ENCODE results near the gene DDAH1.
"Not testable (repeated sequence)": the region's sequence is repeated elsewhere in the genome, so short reads cannot be mapped to it uniquely, and the experiment has no call there.

DDAH1 gene

DNA sequence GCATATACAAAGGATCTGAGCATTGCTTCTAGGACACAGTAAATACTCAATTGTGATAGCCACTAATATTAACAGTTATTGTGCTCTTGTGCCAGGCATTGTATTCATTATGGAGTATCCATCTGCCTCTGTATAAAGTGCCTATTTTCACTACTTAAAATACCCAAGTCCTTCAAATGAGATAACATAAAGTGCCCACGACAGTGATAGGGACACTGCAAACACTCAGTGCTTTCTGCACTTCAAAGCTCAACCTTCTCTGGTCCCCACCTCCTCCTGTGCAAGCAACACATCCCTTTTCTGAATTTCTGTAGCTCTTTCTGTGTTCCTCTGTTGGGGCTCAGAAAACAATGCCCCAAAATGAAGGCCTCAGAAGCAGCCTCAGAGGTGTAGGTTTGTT is 6.6 kb upstream of the DDAH1 start:
- DNase-seq (ENCODE audit: low spot score), result no peak
- no peak for TF ChIP-seq CTCF (IDR thresholded peaks at IDR 0.05; ENCODE audit: extremely low read depth, missing control alignments)

DNA sequence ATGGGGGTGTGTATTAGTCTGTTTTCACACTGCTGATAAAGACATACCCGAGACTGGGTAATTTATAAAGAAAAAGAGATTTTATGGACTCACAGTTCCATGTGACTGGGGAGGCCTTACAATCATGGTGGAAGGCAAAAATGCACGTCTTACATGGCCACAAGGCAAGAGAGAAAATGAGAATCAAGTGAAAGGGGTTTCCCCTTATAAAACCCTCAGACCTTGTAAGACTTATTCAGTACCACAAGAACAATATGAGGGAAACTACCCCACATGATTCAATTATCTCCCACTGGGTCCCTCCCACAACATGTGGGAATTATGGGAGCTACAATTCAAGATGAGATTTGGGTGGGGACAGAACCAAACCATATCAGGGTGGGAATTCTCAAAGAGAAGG is 5.2 kb upstream of the DDAH1 start:
- DNase-seq (ENCODE audit: low spot score), result not testable (repeated sequence)

GRCh38 chr1:85467929-85468540 is 3.1 kb upstream of the DDAH1 start:
- DNase-seq (ENCODE audit: low spot score), result no peak
- no peak for TF ChIP-seq CTCF (IDR thresholded peaks at IDR 0.05; ENCODE audit: extremely low read depth, missing control alignments)

- DNase-seq (ENCODE audit: low spot score), result no peak
- TF ChIP-seq CTCF (IDR thresholded peaks at IDR 0.05; ENCODE audit: extremely low read depth, missing control alignments), result no peak
Measured at GRCh38 chr1:85467036-85467435, 2.1 kb upstream of the DDAH1 start.

- TF ChIP-seq CTCF (IDR thresholded peaks at IDR 0.05; ENCODE audit: extremely low read depth, missing control alignments), result no peak
- DNase-seq (ENCODE audit: low spot score), result no peak
Measured at GRCh38 chr1:85465786-85466134, 801 bp upstream of the DDAH1 start.

DNA sequence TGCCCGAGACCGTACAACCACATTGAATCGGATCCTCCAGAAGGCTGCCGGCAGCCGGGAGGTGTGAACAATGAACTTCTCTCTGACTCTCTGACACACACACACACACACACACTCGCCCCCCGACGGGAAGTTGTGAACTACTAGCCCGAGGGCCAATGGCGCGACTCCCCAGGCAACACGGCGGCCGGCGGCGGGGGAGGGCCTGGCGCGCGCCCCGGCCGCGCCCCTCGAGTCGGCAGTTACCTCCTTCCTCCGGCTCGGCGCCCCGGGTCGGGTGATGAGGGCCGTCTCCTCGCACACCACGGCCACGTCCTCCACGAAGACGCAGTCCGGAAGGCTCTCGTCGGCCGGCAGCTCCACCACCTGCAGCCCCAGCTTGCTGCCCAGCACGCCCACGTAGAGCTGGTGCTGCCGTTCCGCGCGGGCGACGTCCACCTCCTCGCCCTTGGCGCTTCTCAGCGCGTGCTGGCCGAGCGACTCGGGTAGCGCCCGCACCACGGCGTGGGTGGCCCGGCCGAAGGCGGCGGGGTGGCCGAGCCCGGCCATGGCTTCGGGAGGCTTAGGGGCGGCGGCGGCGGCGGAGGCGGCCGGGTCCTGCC is 361 bp downstream of the DDAH1 start:
- peak; percentile 72 for DNase-seq (ENCODE audit: low spot score)
- no peak for TF ChIP-seq CTCF (IDR thresholded peaks at IDR 0.05; ENCODE audit: extremely low read depth, missing control alignments)

GRCh38 chr1:85463731-85464496 is 1.0 kb downstream of the DDAH1 start:
- no peak for DNase-seq (ENCODE audit: low spot score)
- TF ChIP-seq CTCF (IDR thresholded peaks at IDR 0.05; ENCODE audit: extremely low read depth, missing control alignments), result no peak

Measured in GM20000 (cell line).